ENCODE results near the gene NOTUM. TPM values are rescaled to one million over a fixed set of nuclear protein-coding genes. Genes with fewer than 3 reads are reported as not detected.
"Not testable (repeated sequence)": the region's sequence is repeated elsewhere in the genome, so short reads cannot be mapped to it uniquely, and the experiment has no call there.

NOTUM gene
- total and polyA plus RNA-seq, 4 donors, result 0.60 to 1.0 TPM; not detected in 2

DNA sequence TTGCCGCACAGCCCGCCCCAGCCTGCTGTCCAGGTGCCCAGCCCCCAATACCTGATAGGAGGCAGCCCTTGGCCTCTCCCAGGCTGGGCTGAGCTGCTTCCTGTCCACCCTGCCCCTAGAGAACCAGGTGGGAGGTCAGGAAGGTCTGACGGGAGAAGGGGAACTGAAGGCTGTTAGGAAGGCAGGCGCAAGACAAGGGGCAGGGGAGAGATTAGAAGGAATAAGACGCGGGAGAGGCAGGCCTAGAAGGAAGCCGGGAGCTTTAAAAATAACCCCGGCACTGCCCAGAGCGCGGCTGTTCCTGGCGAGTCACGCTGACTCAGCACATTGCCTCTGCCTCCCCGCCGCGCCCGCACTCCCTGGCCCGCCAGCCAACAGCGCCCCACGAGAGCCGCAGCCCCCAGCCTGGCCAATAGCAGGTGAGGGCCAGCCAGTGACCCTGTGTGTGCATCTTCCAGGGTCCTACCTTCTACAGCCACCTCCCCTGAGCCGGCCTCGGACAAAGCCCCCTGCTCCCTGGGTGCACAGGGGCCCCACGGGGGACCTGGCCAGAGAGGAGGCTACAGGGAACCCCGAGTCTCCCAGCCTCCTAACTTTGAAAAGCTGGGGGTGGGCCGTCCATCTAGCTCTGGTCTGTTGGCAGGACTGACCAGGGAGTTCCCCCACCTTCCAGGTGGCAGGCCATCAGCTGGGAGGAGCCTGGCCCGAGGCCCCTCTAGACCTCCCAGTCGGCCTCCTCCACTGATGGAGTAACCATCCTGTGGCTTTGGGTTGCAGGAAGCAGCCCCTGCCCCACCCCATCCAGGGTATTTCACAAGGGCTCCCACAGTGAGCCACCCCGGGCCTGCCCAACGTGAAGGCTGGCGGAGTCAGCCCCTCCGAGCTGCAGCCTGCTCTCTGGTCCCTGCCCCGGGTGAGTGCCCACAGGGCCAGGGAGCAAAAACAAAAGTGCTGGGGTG lies 37.4 kb downstream of the NOTUM start:
- WGBS, 2 donors, result 25 to 32% methylated on average over 23 to 32 of the region's 32 CpGs
- DNase-seq, result peak; percentile 90 to 91
- H3K36me3 ChIP-seq (ENCODE audit: control insufficient read depth in 1 of 2, insufficient read depth in 2 of 2, low read length in 1 of 2), result peaks cover 0 to 3% of the 10 kb centered on the region in 2 donors

GRCh38 chr17:81922566-81923301 lies 38.3 kb downstream of the NOTUM start:
- Histone ChIP-seq H3K36me3 (ENCODE audit: control insufficient read depth in 1 of 2, insufficient read depth in 2 of 2, low read length in 1 of 2) (peaks cover 0 to 3% of the 10 kb centered on the region in 2 donors), H3K4me1 (ENCODE audit: control insufficient read depth in 1 of 2, insufficient read depth in 2 of 2, low read length in 2 of 2) (no peaks in the 10 kb centered on the region), H3K9me3 (ENCODE audit: control insufficient read depth, low read length) (no peaks in the 10 kb centered on the region), H3K4me3 (ENCODE audit: low read length in 2 of 2) (no peak overlapping the region), H3K27ac (ENCODE audit: low read depth in 1 of 2, low read length in 2 of 2) (no peak overlapping the region), H3K27me3 (ENCODE audit: control insufficient read depth in 1 of 2, insufficient read depth in 2 of 2, low read length in 1 of 2) (no peaks in the 10 kb centered on the region)
- 87 to 88% methylated on average over 49 to 58 of the region's 58 CpGs for WGBS, 2 donors
- intact Hi-C loops (cut with DNase I), result no loop called here
- ATAC-seq (ENCODE audit: low FRiP score) (no peak), DNase-seq (no peak)

More for the DNA sequence above, 37.4 kb downstream of the NOTUM start:
- H3K27me3 ChIP-seq (ENCODE audit: control insufficient read depth in 1 of 2, insufficient read depth in 2 of 2, low read length in 1 of 2), result no peaks in the 10 kb centered on the region
- H3K27ac ChIP-seq (ENCODE audit: low read depth in 1 of 2, low read length in 2 of 2), result no peak overlapping the region
- no peak overlapping the region for H3K4me3 ChIP-seq (ENCODE audit: low read length in 2 of 2)
- no peaks in the 10 kb centered on the region for H3K9me3 ChIP-seq (ENCODE audit: control insufficient read depth, low read length)
- intact Hi-C loops (cut with DNase I), result no loop called here
- H3K4me1 ChIP-seq (ENCODE audit: control insufficient read depth in 1 of 2, insufficient read depth in 2 of 2, low read length in 2 of 2), result no peaks in the 10 kb centered on the region
- peak; percentile 52 for ATAC-seq (ENCODE audit: low FRiP score)

GRCh38 chr17:81921996-81922565 lies 38.9 kb downstream of the NOTUM start:
- no peak for DNase-seq
- peaks cover 0 to 3% of the 10 kb centered on the region in 2 donors for H3K36me3 ChIP-seq (ENCODE audit: control insufficient read depth in 1 of 2, insufficient read depth in 2 of 2, low read length in 1 of 2)
- intact Hi-C loops (cut with DNase I), result no loop called here
- H3K27me3 ChIP-seq (ENCODE audit: control insufficient read depth in 1 of 2, insufficient read depth in 2 of 2, low read length in 1 of 2), result no peaks in the 10 kb centered on the region
- no peak for ATAC-seq (ENCODE audit: low FRiP score)
- H3K27ac ChIP-seq (ENCODE audit: low read depth in 1 of 2, low read length in 2 of 2), result no peak overlapping the region
- no peaks in the 10 kb centered on the region for H3K4me1 ChIP-seq (ENCODE audit: control insufficient read depth in 1 of 2, insufficient read depth in 2 of 2, low read length in 2 of 2)
- H3K9me3 ChIP-seq (ENCODE audit: control insufficient read depth, low read length), result no peaks in the 10 kb centered on the region
- H3K4me3 ChIP-seq (ENCODE audit: low read length in 2 of 2), result no peak overlapping the region
- 93 to 94% methylated on average over 23 of the region's 23 CpGs for WGBS, 2 donors

GRCh38 chr17:81921537-81921862 lies 39.5 kb downstream of the NOTUM start:
- WGBS, 2 donors, result 87 to 90% methylated on average over 3 of the region's 3 CpGs
- Histone ChIP-seq H3K4me1 (ENCODE audit: control insufficient read depth in 1 of 2, insufficient read depth in 2 of 2, low read length in 2 of 2) (no peaks in the 10 kb centered on the region), H3K27me3 (ENCODE audit: control insufficient read depth in 1 of 2, insufficient read depth in 2 of 2, low read length in 1 of 2) (no peaks in the 10 kb centered on the region)

DNA sequence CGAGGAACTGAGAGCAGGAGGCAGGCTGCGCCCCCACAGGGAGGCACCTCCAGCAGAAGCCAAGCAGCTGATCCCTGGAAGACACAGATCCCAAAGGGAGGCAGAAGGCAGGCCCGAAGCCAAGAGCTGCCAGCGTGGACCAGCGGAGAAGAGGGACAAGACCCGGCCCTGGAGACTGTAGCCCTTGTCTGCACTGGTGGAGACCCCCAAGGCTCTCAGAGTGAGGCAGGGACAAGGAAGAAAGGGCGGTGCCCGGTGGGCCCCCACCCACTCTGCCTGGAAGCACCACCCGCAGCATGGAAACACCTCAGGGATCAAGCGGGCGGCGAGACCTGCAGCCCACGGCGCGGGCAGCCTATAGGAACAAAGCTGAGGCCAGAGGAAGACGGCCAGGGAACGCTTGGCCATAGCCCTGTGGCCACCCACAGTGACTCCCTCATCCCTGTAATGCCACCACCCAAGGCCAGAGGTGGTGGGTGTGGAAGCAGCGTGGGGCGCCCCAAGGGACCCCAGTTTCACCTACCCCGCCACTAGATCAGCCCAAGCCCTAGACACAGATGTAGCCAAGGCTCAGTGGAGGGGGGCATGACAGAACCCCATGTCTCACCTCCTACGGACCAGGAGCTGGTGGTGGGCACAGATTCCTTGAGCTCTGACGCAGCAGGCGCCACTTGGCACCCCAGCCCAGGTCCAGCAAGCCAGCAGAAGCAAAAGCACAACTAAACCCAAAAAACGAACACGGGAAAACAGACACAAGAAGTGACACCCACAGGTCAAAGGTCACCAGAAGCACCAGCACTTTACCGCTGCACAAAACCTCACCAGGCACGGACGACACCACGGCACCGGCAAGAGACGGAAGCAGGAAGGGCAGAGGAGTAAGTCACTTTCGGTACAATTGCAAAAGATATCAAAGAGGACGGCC lies 40.1 kb downstream of the NOTUM start:
- ATAC-seq (ENCODE audit: low FRiP score), result no peak
- H3K27ac ChIP-seq (ENCODE audit: low read depth in 1 of 2, low read length in 2 of 2), result no peak overlapping the region
- peaks cover 0 to 3% of the 10 kb centered on the region in 2 donors for H3K36me3 ChIP-seq (ENCODE audit: control insufficient read depth in 1 of 2, insufficient read depth in 2 of 2, low read length in 1 of 2)
- no peaks in the 10 kb centered on the region for H3K9me3 ChIP-seq (ENCODE audit: control insufficient read depth, low read length)
- no peaks in the 10 kb centered on the region for H3K27me3 ChIP-seq (ENCODE audit: control insufficient read depth in 1 of 2, insufficient read depth in 2 of 2, low read length in 1 of 2)
- intact Hi-C loops (cut with DNase I), result no loop called here
- H3K4me1 ChIP-seq (ENCODE audit: control insufficient read depth in 1 of 2, insufficient read depth in 2 of 2, low read length in 2 of 2), result no peaks in the 10 kb centered on the region
- WGBS, 2 donors, result 87 to 88% methylated on average over 32 to 33 of the region's 33 CpGs
- no peak overlapping the region for H3K4me3 ChIP-seq (ENCODE audit: low read length in 2 of 2)
- DNase-seq, result no peak

More at GRCh38 chr17:81921537-81921862, 39.5 kb downstream of the NOTUM start:
- no peak overlapping the region for H3K4me3 ChIP-seq (ENCODE audit: low read length in 2 of 2)
- H3K36me3 ChIP-seq (ENCODE audit: control insufficient read depth in 1 of 2, insufficient read depth in 2 of 2, low read length in 1 of 2), result peaks cover 0 to 3% of the 10 kb centered on the region in 2 donors
- no peak for DNase-seq
- ATAC-seq (ENCODE audit: low FRiP score), result no peak
- H3K27ac ChIP-seq (ENCODE audit: low read depth in 1 of 2, low read length in 2 of 2), result no peak overlapping the region
- H3K9me3 ChIP-seq (ENCODE audit: control insufficient read depth, low read length), result no peaks in the 10 kb centered on the region
- intact Hi-C loops (cut with DNase I), result no loop called here

DNA sequence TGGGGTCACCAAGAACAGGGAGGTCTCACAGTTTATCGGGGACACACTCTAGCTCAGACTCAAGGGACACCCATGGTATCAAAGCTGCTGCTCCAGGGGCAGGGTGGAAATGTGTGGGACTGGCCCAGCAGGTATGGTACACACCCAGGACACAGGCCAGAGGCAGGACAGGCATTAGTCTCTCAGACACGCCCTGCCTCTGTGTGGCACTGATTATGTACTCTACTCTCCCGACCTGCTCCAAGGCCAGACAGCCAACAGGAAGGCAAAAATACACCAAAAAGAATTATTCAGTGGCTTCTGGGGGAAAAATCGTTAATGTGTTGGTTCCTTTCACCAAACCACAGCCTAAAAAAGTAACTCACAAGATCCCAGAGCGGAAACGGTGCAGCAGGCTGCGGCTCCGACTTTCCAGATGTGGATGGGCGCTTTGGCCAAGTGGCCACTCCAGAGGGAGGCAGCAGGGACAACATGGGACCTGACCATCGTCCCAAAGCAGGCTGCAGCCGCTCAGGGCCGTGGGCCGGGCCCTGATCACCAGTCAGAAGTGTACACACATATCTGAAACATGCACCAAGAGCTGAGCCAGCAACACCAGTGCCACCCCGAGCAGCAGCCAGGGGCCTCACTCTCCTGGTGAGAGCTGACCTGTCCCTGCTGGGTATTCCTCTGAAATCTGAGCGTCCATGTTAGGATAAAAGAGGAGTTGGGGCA lies 42.0 kb downstream of the NOTUM start:
- H3K36me3 ChIP-seq (ENCODE audit: control insufficient read depth in 1 of 2, insufficient read depth in 2 of 2, low read length in 1 of 2), result peaks cover 0 to 3% of the 10 kb centered on the region in 2 donors
- ATAC-seq (ENCODE audit: low FRiP score), result no peak
- WGBS, 2 donors, result 83 to 93% methylated on average over 14 to 15 of the region's 15 CpGs

GRCh38 chr17:81918333-81918669 lies 42.7 kb downstream of the NOTUM start:
- H3K9me3 ChIP-seq (ENCODE audit: control insufficient read depth, low read length); H3K27me3 ChIP-seq (ENCODE audit: control insufficient read depth in 1 of 2, insufficient read depth in 2 of 2, low read length in 1 of 2); H3K4me1 ChIP-seq (ENCODE audit: control insufficient read depth in 1 of 2, insufficient read depth in 2 of 2, low read length in 2 of 2); H3K36me3 ChIP-seq (ENCODE audit: control insufficient read depth in 1 of 2, insufficient read depth in 2 of 2, low read length in 1 of 2); H3K27ac ChIP-seq (ENCODE audit: low read depth in 1 of 2, low read length in 2 of 2); DNase-seq; intact Hi-C loops (cut with DNase I); H3K4me3 ChIP-seq (ENCODE audit: low read length in 2 of 2): not testable (repeated sequence)
- WGBS, 2 donors, result 31 to 33% methylated on average over 9 of the region's 9 CpGs
- peak; percentile 1 for ATAC-seq (ENCODE audit: low FRiP score)

More for the DNA sequence above, 42.0 kb downstream of the NOTUM start:
- intact Hi-C loops (cut with DNase I), result no loop called here
- no peak overlapping the region for H3K4me3 ChIP-seq (ENCODE audit: low read length in 2 of 2)
- DNase-seq, result no peak
- no peaks in the 10 kb centered on the region for H3K4me1 ChIP-seq (ENCODE audit: control insufficient read depth in 1 of 2, insufficient read depth in 2 of 2, low read length in 2 of 2)
- H3K27ac ChIP-seq (ENCODE audit: low read depth in 1 of 2, low read length in 2 of 2), result no peak overlapping the region
- H3K9me3 ChIP-seq (ENCODE audit: control insufficient read depth, low read length), result no peaks in the 10 kb centered on the region
- H3K27me3 ChIP-seq (ENCODE audit: control insufficient read depth in 1 of 2, insufficient read depth in 2 of 2, low read length in 1 of 2), result no peaks in the 10 kb centered on the region

Measured in aorta (tissue), 5 donors.